GM12878 (cell line): ENCODE results near the gene ANXA11. TPM values are rescaled to one million over a fixed set of nuclear protein-coding genes. Genes with fewer than 3 reads are reported as not detected.

ENCODE experiments used
- ATAC-seq: fragments of 200-7000 bp; cut with Tn5 transposase; 3 replicates; pipeline ENCODE4 v1.9.1; 2020; ENCODE audit warnings: mild to moderate bottlenecking, moderate library complexity
- BruUV-seq: library from RNA; stranded (reverse); fragments of 400-500 nt; replicated peaks from 2 replicates; lab custom pipeline; 2021; lab: Mats Ljungman, UMichigan
- CTCF ChIA-PET: fragments of 300-600 bp; sonication (Branson Sonifier 250); formaldehyde crosslinking; extraction: SDS; loops from one replicate; lab custom pipeline; 2021; ENCODE audit warnings: inconsistent platforms; lab: Yijun Ruan, JAX
- POLR2A ChIA-PET: fragments of 350-600 bp; formaldehyde crosslinking; extraction: SDS; loops from one replicate; lab custom pipeline; 2021; ENCODE audit warnings: inconsistent platforms; lab: Charles Lee
- RAD21 ChIA-PET: fragments of 300-600 bp; sonication (Branson Sonifier 250); formaldehyde crosslinking; loops from one replicate; lab custom pipeline; 2023; ENCODE audit warnings: antibody characterized with exemption; ENCODE audit not compliant: unreplicated experiment; lab: Charles Lee
- SMC1A ChIA-PET: fragments of 300-600 bp; sonication (Branson Sonifier 250); formaldehyde crosslinking; loops from one replicate; lab custom pipeline; 2023; ENCODE audit not compliant: unreplicated experiment, uncharacterized antibody; lab: Charles Lee
- DNase-seq: peaks from one replicate; pipeline ENCODE4 v3.0.0-alpha.2; 2011; ENCODE audit warnings: low read depth, low spot score
- FAIRE-seq: peaks from 3 replicates; lab custom pipeline; 2011; peaks lifted over from hg19 to GRCh38; lab: Jason Lieb, UNC
- H2AFZ ChIP-seq: 2 replicates; pipeline ENCODE4 v1.6.0; 2011; ENCODE audit warnings: low read depth, low read length, control low read depth; ENCODE audit not compliant: control insufficient read depth
- H3K27ac ChIP-seq: 2 replicates; pipeline ENCODE4 v1.5.1; 2011; ENCODE audit warnings: control low read depth; ENCODE audit not compliant: control insufficient read depth, insufficient read depth
- H3K27me3 ChIP-seq, 2 experiments: replicated peaks in 1 of 2; 2 replicates each; pipeline versions ENCODE4 v1.6.0 to v1.6.1; 2011; ENCODE audit warnings: low read length in 1 of 2; ENCODE audit not compliant: control insufficient read depth in 2 of 2, insufficient read depth in 2 of 2
- H3K36me3 ChIP-seq, 2 experiments: 2 replicates each; pipeline ENCODE4 v1.5.1; 2011; ENCODE audit warnings: low read length in 1 of 2; ENCODE audit not compliant: control insufficient read depth in 2 of 2, insufficient read depth in 2 of 2
- H3K4me1 ChIP-seq: 2 replicates; pipeline ENCODE4 v1.6.1; 2011; ENCODE audit warnings: mild to moderate bottlenecking, low read length, moderate library complexity, mixed read lengths; ENCODE audit not compliant: control insufficient read depth, insufficient read depth
- H3K4me2 ChIP-seq: 2 replicates; pipeline ENCODE4 v1.6.0; 2011; ENCODE audit warnings: control low read depth; ENCODE audit not compliant: control insufficient read depth, insufficient read depth
- H3K4me3 ChIP-seq: fragments of 200-600 bp; sonication (generic); 2 replicates; pipeline ENCODE4 v1.5.1; 2016
- H3K79me2 ChIP-seq: 2 replicates; pipeline ENCODE4 v1.6.0; 2011; ENCODE audit warnings: low read length; ENCODE audit not compliant: control insufficient read depth, insufficient read depth
- H3K9ac ChIP-seq: 2 replicates; pipeline ENCODE4 v1.8.0; 2011; ENCODE audit warnings: low read length, control low read depth, mixed read lengths; ENCODE audit not compliant: control insufficient read depth, insufficient read depth
- H3K9me3 ChIP-seq: replicated peaks from 3 replicates; pipeline ENCODE4 v1.5.1; 2011; ENCODE audit warnings: mild to moderate bottlenecking, low read length; ENCODE audit not compliant: control insufficient read depth, insufficient read depth
- H4K20me1 ChIP-seq: 2 replicates; pipeline ENCODE4 v1.6.0; 2011; ENCODE audit not compliant: control insufficient read depth, insufficient read depth
- EP300 ChIP-seq, 2 experiments: fragments of 150-350 bp in 1 of 2; IDR thresholded peaks; 2 replicates each; pipeline ENCODE4 v1.6.1; 2011 to 2012; ENCODE audit warnings: low read depth in 2 of 2, low read length in 2 of 2, borderline replicate concordance in 1 of 2, improper control_type of control experiment in 1 of 2, inconsistent platforms in 1 of 2; ENCODE audit not compliant: control insufficient read depth in 1 of 2
- GATAD2B ChIP-seq: fragments of 450-650 bp; conservative IDR thresholded peaks from 2 replicates; pipeline ENCODE4 v1.6.1; 2017; ENCODE audit warnings: low read depth, mild to moderate bottlenecking, moderate library complexity
- HCFC1 ChIP-seq: fragments of 150-350 bp; IDR thresholded peaks from 2 replicates; pipeline ENCODE4 v1.6.1; 2014; ENCODE audit warnings: low read length
- IKZF1 ChIP-seq: fragments of 450-650 bp; conservative IDR thresholded peaks from 2 replicates; pipeline ENCODE4 v1.6.1; 2017; ENCODE audit warnings: antibody characterized with exemption, mild to moderate bottlenecking
- MEF2A ChIP-seq: IDR thresholded peaks from 2 replicates; pipeline ENCODE4 v1.6.1; 2011; ENCODE audit warnings: low read depth, mild to moderate bottlenecking, low read length, moderate library complexity; ENCODE audit not compliant: insufficient read depth
- NR2F1 ChIP-seq: fragments of 450-650 bp; conservative IDR thresholded peaks from 2 replicates; pipeline ENCODE4 v1.6.1; 2017; ENCODE audit warnings: mild to moderate bottlenecking
- PAX5 ChIP-seq: IDR thresholded peaks from 2 replicates; pipeline ENCODE4 v1.6.1; 2011; ENCODE audit warnings: low read depth, low read length, borderline replicate concordance
- RUNX3 ChIP-seq: IDR thresholded peaks from 2 replicates; pipeline ENCODE4 v1.6.1; 2012; ENCODE audit warnings: low read length, inconsistent platforms
- YBX1 ChIP-seq: fragments of 450-650 bp; IDR thresholded peaks from 2 replicates; pipeline ENCODE4 v1.6.1; 2016; ENCODE audit warnings: antibody characterized with exemption
- WGBS: methylation state at CpG from one replicate; pipeline ENCODE4 v1.1.6; 2016; ENCODE audit warnings: low lambda C conversion rate; ENCODE audit not compliant: insufficient replicate concordance, insufficient coverage; ENCODE audit errors: missing lambda C conversion rate; 5-methylcytosine and 5-hydroxymethylcytosine counted together
- in situ Hi-C: fragments of 300-500 bp; cut with MboI; formaldehyde crosslinking; loops from 9 replicates; pipeline ENCODE4 v1.14.3; 2018; ENCODE audit warnings: mixed read lengths
- intact Hi-C: fragments of 100-400 bp; cut with micrococcal nuclease; formaldehyde crosslinking; loops from one replicate; pipeline ENCODE4 v1.14.2; 2022; ENCODE audit not compliant: unreplicated experiment
- polyA plus RNA-seq, 11 experiments: library from polyadenylated mRNA; depleted of rRNA in 4 of 11; unstranded in 6 of 11; stranded (reverse) in 5 of 11; fragments of >200 nt; fragmentation: Nextera tagmentation in 4 of 11; fragmentation: Illumina TruSeq in 1 of 11; extraction: Ambion mirVana in 4 of 11; extraction: Trizol in 1 of 11; gene quantifications; 1 replicate in 1 of 11; 2 replicates in 10 of 11; pipeline versions ENCODE4 v1.2.1 to v1.2.3, GENCODE V29; 2011 to 2016; ENCODE audit warnings: inconsistent platforms in 2 of 11, missing spikeins in 2 of 11, low read depth in 1 of 11
- total RNA-seq, 4 experiments: library from RNA; depleted of rRNA in 3 of 4; stranded (reverse); fragments of >200 nt in 3 of 4; fragmentation: Illumina TruSeq in 1 of 4; extraction: Trizol in 1 of 4; gene quantifications; 2 replicates each; pipeline versions ENCODE4 v1.2.1 to v1.2.3, GENCODE V29; 2013 to 2021
- TF ChIP-seq, protein P1 (sequence below): fragments of 450-650 bp; IDR thresholded peaks from 2 replicates; pipeline ENCODE4 v1.6.1; 2017; ENCODE audit warnings: antibody characterized with exemption, mild to moderate bottlenecking, moderate library complexity
- TF ChIP-seq, protein P2 (sequence below): fragments of 150-350 bp; IDR thresholded peaks from 2 replicates; pipeline ENCODE4 v1.6.1; 2016; ENCODE audit warnings: low read depth, low read length
- TF ChIP-seq, protein P3 (sequence below): IDR thresholded peaks from 2 replicates; pipeline ENCODE4 v1.6.1; 2011; ENCODE audit warnings: low read depth, mild to moderate bottlenecking, low read length, moderate library complexity, borderline replicate concordance; ENCODE audit errors: extremely low read depth

Gene ANXA11
- total and polyA plus RNA-seq, 10 of the 15 experiments (the other 5 are each of a cell fraction or from before 2014, with no cell fraction given), result 25.0 to 129 (median 72.2) TPM

DNA sequence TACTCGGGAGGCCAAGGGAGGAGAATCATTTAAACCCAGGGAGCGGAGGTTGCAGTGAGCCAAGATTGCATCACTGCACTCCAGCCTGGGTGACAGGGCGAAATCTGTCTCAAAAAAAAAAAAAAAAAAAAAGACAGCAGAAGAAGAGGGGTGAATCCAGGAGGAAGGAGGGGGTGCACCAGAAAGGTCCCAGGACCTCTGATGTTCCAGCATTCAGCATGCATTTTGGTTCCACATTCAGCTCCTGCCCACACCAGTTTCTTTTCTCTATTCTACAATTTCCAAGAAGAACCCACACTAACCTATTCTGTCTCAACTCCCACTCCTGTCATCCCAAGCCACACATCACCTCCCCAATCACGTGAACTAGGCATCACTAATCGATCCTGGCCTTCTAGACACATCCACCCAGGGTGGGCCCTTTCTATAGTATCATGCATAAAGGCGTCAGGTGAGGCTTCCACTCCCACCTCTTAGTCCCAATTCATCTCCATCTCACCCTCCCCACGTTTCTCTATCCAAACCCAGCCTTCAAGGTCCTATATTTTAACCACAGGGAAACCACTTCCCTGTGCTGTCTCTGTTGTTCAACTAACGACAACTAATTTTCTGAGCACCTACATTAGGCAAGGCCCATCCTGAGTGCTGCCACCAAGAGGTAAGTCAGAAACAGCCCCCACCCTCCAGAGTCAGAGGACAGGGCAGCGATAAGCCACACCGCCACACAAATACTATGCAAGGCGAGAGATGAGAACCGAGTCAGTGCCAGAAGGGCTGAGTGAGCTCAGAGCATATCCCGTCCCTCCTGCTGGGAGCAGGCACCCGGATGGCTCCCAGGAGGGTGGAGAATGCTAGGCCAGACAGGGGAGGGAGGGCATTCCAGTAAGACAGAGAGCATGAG, 2.2 kb downstream of the ANXA11 start:
- ChIA-PET POLR2A (interaction anchor here (0.7 to 2.7 kb wide), 5 partner anchors 9 to 27 kb away, joined by 3 to 18 read pairs (median 4); no protein-coding TSS in a partner anchor), CTCF (interaction anchor here (0.7 to 3.7 kb wide), 15 partner anchors 9 to 60 kb away, joined by 3 to 23 read pairs (median 4); no protein-coding TSS in a partner anchor), RAD21 (interaction anchor here (0.7 to 4.9 kb wide), 12 partner anchors 12 to 270 kb away, joined by 3 to 59 read pairs (median 4); no protein-coding TSS in a partner anchor), SMC1A (interaction anchor here (0.7 to 4.4 kb wide), 14 partner anchors 12 to 262 kb away, joined by 3 to 29 read pairs (median 4); no protein-coding TSS in a partner anchor)
- peak overlapping the region; percentile 27; the same call in 1 of the 2 replicates for H3K27ac ChIP-seq
- ATAC-seq, result peak; percentile 85
- peak overlapping the region; percentile 81 for H3K4me2 ChIP-seq
- peaks cover 62% of the 10 kb centered on the region for H3K79me2 ChIP-seq
- in situ Hi-C loops, result no loop called here
- FAIRE-seq, result peak; percentile 75
- H4K20me1 ChIP-seq, result no peaks in the 10 kb centered on the region
- no peaks in the 10 kb centered on the region for H3K36me3 ChIP-seq
- peak overlapping the region; percentile 55 for H2AFZ ChIP-seq
- intact Hi-C loops, result loop anchor here (1.0 kb wide), 1 partner anchor 16 kb away; no protein-coding TSS in a partner anchor
- H3K27me3 ChIP-seq, result no peaks in the 10 kb centered on the region
- H3K9me3 ChIP-seq, result no peaks in the 10 kb centered on the region
- TSS peak; percentile 39 for BruUV-seq
- DNase-seq, result peak; percentile 55
- H3K9ac ChIP-seq, result peak overlapping the region; percentile 82; the same call in 1 of the 2 replicates
- H3K4me3 ChIP-seq, result peak overlapping the region; percentile 68
- peaks cover 12% of the 10 kb centered on the region for H3K4me1 ChIP-seq
- 16% methylated on average over 12 of the region's 14 CpGs for WGBS
- TF ChIP-seq IKZF1, result peak; percentile 86
- TF ChIP-seq NR2F1, result no peak
- TF ChIP-seq HCFC1, result peak; percentile 42; the same call in 1 of the 2 replicates
- 0 out of 2 replicates have a peak, but pooled peaks have one; percentile 31 for TF ChIP-seq GATAD2B
- TF ChIP-seq MEF2A, result 0 out of 2 replicates have a peak, but pooled peaks have one; percentile 7
- TF ChIP-seq, protein P1, sequence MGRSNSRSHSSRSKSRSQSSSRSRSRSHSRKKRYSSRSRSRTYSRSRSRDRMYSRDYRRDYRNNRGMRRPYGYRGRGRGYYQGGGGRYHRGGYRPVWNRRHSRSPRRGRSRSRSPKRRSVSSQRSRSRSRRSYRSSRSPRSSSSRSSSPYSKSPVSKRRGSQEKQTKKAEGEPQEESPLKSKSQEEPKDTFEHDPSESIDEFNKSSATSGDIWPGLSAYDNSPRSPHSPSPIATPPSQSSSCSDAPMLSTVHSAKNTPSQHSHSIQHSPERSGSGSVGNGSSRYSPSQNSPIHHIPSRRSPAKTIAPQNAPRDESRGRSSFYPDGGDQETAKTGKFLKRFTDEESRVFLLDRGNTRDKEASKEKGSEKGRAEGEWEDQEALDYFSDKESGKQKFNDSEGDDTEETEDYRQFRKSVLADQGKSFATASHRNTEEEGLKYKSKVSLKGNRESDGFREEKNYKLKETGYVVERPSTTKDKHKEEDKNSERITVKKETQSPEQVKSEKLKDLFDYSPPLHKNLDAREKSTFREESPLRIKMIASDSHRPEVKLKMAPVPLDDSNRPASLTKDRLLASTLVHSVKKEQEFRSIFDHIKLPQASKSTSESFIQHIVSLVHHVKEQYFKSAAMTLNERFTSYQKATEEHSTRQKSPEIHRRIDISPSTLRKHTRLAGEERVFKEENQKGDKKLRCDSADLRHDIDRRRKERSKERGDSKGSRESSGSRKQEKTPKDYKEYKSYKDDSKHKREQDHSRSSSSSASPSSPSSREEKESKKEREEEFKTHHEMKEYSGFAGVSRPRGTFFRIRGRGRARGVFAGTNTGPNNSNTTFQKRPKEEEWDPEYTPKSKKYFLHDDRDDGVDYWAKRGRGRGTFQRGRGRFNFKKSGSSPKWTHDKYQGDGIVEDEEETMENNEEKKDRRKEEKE, result no peak
- no peak; the same call in 1 of the 2 replicates for TF ChIP-seq YBX1
- TF ChIP-seq PAX5, result no peak
- peak; percentile 45 for TF ChIP-seq RUNX3
- 0 out of 4 replicates have a peak, but pooled peaks have one; percentile 10 to 25 for TF ChIP-seq EP300 (IDR thresholded peaks at IDR 0.05; ENCODE audit: borderline replicate concordance in 1 of 2, control insufficient read depth in 1 of 2, low read depth in 2 of 2, low read length in 2 of 2)
- TF ChIP-seq, protein P2, sequence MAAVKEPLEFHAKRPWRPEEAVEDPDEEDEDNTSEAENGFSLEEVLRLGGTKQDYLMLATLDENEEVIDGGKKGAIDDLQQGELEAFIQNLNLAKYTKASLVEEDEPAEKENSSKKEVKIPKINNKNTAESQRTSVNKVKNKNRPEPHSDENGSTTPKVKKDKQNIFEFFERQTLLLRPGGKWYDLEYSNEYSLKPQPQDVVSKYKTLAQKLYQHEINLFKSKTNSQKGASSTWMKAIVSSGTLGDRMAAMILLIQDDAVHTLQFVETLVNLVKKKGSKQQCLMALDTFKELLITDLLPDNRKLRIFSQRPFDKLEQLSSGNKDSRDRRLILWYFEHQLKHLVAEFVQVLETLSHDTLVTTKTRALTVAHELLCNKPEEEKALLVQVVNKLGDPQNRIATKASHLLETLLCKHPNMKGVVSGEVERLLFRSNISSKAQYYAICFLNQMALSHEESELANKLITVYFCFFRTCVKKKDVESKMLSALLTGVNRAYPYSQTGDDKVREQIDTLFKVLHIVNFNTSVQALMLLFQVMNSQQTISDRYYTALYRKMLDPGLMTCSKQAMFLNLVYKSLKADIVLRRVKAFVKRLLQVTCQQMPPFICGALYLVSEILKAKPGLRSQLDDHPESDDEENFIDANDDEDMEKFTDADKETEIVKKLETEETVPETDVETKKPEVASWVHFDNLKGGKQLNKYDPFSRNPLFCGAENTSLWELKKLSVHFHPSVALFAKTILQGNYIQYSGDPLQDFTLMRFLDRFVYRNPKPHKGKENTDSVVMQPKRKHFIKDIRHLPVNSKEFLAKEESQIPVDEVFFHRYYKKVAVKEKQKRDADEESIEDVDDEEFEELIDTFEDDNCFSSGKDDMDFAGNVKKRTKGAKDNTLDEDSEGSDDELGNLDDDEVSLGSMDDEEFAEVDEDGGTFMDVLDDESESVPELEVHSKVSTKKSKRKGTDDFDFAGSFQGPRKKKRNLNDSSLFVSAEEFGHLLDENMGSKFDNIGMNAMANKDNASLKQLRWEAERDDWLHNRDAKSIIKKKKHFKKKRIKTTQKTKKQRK, result no peak
- TF ChIP-seq, protein P3, sequence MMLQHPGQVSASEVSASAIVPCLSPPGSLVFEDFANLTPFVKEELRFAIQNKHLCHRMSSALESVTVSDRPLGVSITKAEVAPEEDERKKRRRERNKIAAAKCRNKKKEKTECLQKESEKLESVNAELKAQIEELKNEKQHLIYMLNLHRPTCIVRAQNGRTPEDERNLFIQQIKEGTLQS, result no peak; the same call in 1 of the 2 replicates
